Thymus (tissue), 14 donors: ENCODE measurements around the gene FASLG. TPM values are rescaled to one million over a fixed set of nuclear protein-coding genes. Genes with fewer than 3 reads are reported as not detected.
"Not testable (repeated sequence)": the region's sequence is repeated elsewhere in the genome, so short reads cannot be mapped to it uniquely, and the experiment has no call there.

Experiments
- DNase-seq, 9 donors: peaks; one replicate each; pipeline ENCODE4 v3.0.0-alpha.2; 2013; ENCODE audit warnings: low spot score in 9 of 9, low read depth in 6 of 9, missing footprints in 1 of 9
- H3K27ac ChIP-seq, 2 donors: one replicate each; pipeline ENCODE4 v1.5.1; 2013; ENCODE audit warnings: control low read depth in 1 of 2, low read depth in 1 of 2, low read length in 1 of 2, mild to moderate bottlenecking in 1 of 2, moderate library complexity in 1 of 2
- H3K27me3 ChIP-seq, 2 donors: one replicate each; pipeline ENCODE4 v1.5.1; 2013; ENCODE audit warnings: low read length in 1 of 2; ENCODE audit not compliant: control insufficient read depth in 2 of 2, insufficient read depth in 1 of 2
- H3K36me3 ChIP-seq, 2 donors: one replicate each; pipeline ENCODE4 v1.5.1; 2013; ENCODE audit warnings: low read length in 1 of 2, mild to moderate bottlenecking in 1 of 2, moderate library complexity in 1 of 2; ENCODE audit not compliant: control insufficient read depth in 2 of 2, insufficient read depth in 2 of 2
- H3K4me1 ChIP-seq, 2 donors: one replicate each; pipeline ENCODE4 v1.5.1; 2013; ENCODE audit warnings: low read length in 2 of 2; ENCODE audit not compliant: control insufficient read depth in 2 of 2, insufficient read depth in 2 of 2
- H3K4me3 ChIP-seq, 2 donors: one replicate each; pipeline ENCODE4 v1.5.1; 2013; ENCODE audit warnings: low read length in 2 of 2, control low read depth in 1 of 2, mild to moderate bottlenecking in 1 of 2
- H3K9me3 ChIP-seq, 2 donors: one replicate each; pipeline ENCODE4 v1.5.1; 2013; ENCODE audit warnings: low read length in 1 of 2, mild to moderate bottlenecking in 1 of 2; ENCODE audit not compliant: control insufficient read depth in 2 of 2, insufficient read depth in 1 of 2
- WGBS: extraction: QIAGEN DNeasy Blood & Tissue Kit; methylation state at CpG from one replicate; pipeline ENCODE4 v1.1.7; 2013; 5-methylcytosine and 5-hydroxymethylcytosine counted together
- long read RNA-seq, 10 donors: transcript quantifications; one replicate each; lab custom pipeline, GENCODE V29; 2026
- polyA plus RNA-seq: library from polyadenylated mRNA; stranded (reverse); fragments of 200-250 nt; gene quantifications from one replicate; pipeline ENCODE4 v1.2.3, GENCODE V29; 2013
- total RNA-seq: library from RNA; stranded (reverse); fragments of 120-200 nt; gene quantifications from one replicate; pipeline ENCODE4 v1.2.4, GENCODE V29; 2013
- donor health status: healthy.

The FASLG gene, protein sequence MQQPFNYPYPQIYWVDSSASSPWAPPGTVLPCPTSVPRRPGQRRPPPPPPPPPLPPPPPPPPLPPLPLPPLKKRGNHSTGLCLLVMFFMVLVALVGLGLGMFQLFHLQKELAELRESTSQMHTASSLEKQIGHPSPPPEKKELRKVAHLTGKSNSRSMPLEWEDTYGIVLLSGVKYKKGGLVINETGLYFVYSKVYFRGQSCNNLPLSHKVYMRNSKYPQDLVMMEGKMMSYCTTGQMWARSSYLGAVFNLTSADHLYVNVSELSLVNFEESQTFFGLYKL
- total RNA-seq (0.71 TPM), polyA plus RNA-seq (0.32 TPM)
- long read RNA-seq, donor 1, result 0 reads
- long read RNA-seq, donor 2, partial matches to known transcripts, result 0 of 1 reads
- long read RNA-seq, donor 2, other reads (novel, unspliced or antisense), result 0 of 1 reads
- long read RNA-seq, donor 3, partial matches to known transcripts, result 0 of 1 reads
- long read RNA-seq, donor 3, other reads (novel, unspliced or antisense), result 0 of 1 reads
- long read RNA-seq, donor 4, result 0 reads
- long read RNA-seq, donor 5, result 0 reads
- long read RNA-seq, donor 6, result 0 reads
- long read RNA-seq, donor 7, result 0 reads
- long read RNA-seq, donor 8, result 0 reads
- long read RNA-seq, donor 9, result 0 reads
- long read RNA-seq, donor 10, result 0 reads

DNA sequence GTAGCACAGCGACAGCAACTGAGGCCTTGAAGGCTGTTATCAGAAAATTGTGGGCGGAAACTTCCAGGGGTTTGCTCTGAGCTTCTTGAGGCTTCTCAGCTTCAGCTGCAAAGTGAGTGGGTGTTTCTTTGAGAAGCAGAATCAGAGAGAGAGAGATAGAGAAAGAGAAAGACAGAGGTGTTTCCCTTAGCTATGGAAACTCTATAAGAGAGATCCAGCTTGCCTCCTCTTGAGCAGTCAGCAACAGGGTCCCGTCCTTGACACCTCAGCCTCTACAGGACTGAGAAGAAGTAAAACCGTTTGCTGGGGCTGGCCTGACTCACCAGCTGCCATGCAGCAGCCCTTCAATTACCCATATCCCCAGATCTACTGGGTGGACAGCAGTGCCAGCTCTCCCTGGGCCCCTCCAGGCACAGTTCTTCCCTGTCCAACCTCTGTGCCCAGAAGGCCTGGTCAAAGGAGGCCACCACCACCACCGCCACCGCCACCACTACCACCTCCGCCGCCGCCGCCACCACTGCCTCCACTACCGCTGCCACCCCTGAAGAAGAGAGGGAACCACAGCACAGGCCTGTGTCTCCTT is at the start of gene FASLG:
FASLG (plus strand) TSS at position 233 of the 583 bp plus-strand sequence; CDS start at position 332, 99 bp downstream.
- peak in 2 of 9 donors; percentile 22 to 65 for DNase-seq
- Histone ChIP-seq H3K36me3 (no peaks in the 10 kb centered on the region), H3K27ac (no peak within 1 kb of the TSS), H3K4me3 (no peak within 1 kb of the TSS), H3K27me3 (peaks cover 0 to 25% of the 10 kb centered on the region in 2 donors), H3K9me3 (no peaks in the 10 kb centered on the region), H3K4me1 (peaks cover 2 to 13% of the 10 kb centered on the region in 2 donors)
- 89% methylated on average over 11 of the region's 11 CpGs for WGBS

DNA sequence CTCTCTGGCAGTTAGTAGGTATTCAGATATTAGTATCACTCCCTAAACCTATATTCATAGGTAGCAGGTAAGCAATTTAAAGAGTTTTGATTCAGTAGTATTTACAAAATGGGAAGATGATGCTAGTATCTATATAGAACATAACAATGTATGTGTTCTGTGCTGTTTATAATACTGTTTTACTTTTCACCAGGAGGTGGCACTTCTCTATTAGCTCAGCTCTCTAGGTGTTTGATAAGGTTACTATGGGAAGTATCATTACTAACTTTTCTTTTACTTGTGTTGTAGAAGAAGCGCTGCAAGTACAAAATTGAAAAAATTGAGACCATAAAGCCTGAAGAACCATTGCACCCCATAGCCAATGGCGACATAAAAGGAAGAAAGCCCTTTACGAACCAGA is 49.4 kb upstream of the FASLG start:
- WGBS, result 97% methylated on average over 3 of the region's 3 CpGs
- Histone ChIP-seq H3K4me3 (no peak overlapping the region), H3K27ac (no peak overlapping the region), H3K9me3 (no peaks in the 10 kb centered on the region), H3K36me3 (peaks cover 3 to 13% of the 10 kb centered on the region in 2 donors), H3K4me1 (no peaks in the 10 kb centered on the region), H3K27me3 (no peaks in the 10 kb centered on the region)
- DNase-seq, result peak in 3 of 9 donors; percentile 10 to 52 (median 19)

DNA sequence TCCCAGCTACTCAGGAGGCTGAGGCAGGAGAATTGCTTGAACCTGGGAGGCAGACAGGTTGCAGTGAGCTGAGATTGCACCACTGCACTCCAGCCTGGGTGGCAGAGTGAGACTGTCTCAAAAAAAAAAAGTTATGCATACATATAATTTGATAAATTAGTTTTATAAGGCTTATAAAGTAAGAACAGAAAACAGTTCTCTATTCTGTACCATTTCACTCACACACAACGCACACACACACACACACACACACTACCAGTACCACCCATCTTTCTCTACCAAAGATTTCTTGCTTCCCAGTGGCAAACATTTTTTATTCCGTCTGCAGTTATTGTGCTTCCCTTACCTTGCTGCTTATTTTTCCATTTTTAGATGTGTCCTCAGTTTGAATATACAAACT is 46.4 kb upstream of the FASLG start:
- DNase-seq, result no peak
- H3K4me3 ChIP-seq, result no peak overlapping the region
- no peaks in the 10 kb centered on the region for H3K27me3 ChIP-seq
- peaks cover 3 to 13% of the 10 kb centered on the region in 2 donors for H3K36me3 ChIP-seq
- no peak overlapping the region for H3K27ac ChIP-seq
- whole genome bisulfite sequencing, result 87% methylated on average over 2 of the region's 2 CpGs
- H3K9me3 ChIP-seq, result peaks cover 0 to 6% of the 10 kb centered on the region in 2 donors
- H3K4me1 ChIP-seq, result no peaks in the 10 kb centered on the region

DNA sequence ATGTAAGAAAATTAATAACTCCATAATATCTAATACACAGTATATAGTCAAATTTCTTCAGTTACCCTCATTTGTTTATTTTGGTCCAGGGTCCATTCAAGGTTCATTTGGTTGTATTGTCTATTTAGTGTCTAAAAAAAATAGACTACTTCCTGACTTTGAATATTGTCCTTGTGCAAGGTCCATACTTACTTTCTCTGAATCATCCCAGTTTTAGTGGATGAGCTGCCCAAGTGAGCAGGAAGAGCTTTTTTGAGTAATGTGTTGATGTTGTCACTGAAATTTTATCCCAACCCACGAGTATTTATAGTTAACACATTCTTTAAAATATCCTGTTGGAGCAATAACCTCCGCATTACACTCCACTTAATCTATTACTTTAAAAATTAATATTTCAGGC is 45.6 kb upstream of the FASLG start:
- 97% methylated on average over 2 of the region's 2 CpGs for WGBS
- no peaks in the 10 kb centered on the region for H3K4me1 ChIP-seq
- H3K36me3 ChIP-seq, result peaks cover 3 to 10% of the 10 kb centered on the region in 2 donors
- H3K4me3 ChIP-seq, result no peak overlapping the region
- H3K27ac ChIP-seq, result no peak overlapping the region
- no peaks in the 10 kb centered on the region for H3K27me3 ChIP-seq
- H3K9me3 ChIP-seq, result peaks cover 0 to 6% of the 10 kb centered on the region in 2 donors
- no peak for DNase-seq

DNA sequence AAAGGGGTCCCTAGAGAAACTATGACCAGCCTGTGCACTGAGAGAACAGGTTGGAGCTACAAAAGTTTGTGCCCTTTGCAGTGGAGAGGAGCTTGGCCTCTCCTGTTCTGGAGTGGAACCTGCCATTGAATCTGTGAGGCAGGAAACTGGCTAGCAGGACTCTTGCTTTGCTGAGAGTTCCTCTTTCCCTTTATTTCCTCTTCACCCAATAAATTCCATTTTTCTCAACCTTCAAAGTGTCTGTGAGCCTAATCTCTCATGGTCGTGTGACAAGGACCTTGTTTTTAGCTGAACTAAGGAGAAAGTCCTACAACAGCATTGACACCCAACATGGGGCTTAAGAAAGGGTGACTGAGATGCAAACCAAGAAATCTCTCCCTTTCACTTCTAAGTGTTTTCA is 42.7 kb upstream of the FASLG start:
- Histone ChIP-seq H3K4me3 (no peak overlapping the region), H3K36me3 (no peaks in the 10 kb centered on the region), H3K27me3 (no peaks in the 10 kb centered on the region), H3K9me3 (peaks cover 0 to 19% of the 10 kb centered on the region in 2 donors), H3K27ac (no peak overlapping the region), H3K4me1 (no peaks in the 10 kb centered on the region)
- 93% methylated on average over 1 of the region's 1 CpG for WGBS
- DNase-seq, result no peak

DNA sequence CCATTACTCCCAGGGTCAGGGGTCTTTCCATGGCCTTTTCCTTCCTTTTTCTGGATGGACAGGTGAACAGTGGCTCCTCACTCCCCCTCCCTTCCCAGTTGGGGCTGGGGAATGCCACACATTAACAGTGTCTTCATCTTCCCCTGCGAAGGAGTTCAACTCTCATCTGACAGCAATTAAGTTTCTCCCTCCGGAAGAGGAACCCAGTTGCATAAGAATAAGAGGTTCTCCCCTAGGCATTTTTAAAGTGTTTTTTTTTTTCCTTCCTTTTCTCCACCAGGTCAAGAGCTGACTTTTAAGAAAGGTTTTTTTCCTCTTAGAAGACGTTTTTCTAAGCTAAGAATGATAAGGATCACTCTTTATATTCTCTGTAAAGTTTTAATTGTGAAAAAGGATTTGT is 42.3 kb upstream of the FASLG start:
- WGBS, result 88% methylated on average over 3 of the region's 3 CpGs
- Histone ChIP-seq H3K4me1 (no peaks in the 10 kb centered on the region), H3K36me3 (no peaks in the 10 kb centered on the region), H3K4me3 (no peak overlapping the region), H3K27me3 (no peaks in the 10 kb centered on the region), H3K27ac (no peak overlapping the region), H3K9me3 (peaks cover 0 to 19% of the 10 kb centered on the region in 2 donors)
- DNase-seq, result no peak

DNA sequence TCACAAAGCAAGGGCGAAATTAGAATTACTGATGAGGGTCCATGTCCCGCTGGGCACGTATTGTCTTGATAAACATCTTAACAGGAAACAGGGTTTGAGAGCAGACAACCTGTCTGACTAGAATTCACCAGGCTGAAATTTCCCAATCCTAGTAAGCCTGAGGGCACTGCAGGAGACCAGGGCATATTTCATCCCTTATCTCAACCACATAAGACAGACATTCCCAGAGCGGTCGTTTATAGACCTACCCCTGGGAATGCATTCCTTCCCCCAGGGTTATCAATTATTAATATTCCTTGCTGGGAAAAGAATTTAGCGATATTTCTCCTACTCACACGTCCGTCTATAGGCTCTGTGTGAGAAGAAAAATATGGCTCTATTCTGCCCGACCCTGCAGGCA is 38.3 kb upstream of the FASLG start:
- not testable (repeated sequence) for H3K27me3 ChIP-seq, H3K27ac ChIP-seq, H3K36me3 ChIP-seq, DNase-seq, H3K4me3 ChIP-seq, H3K4me1 ChIP-seq
- H3K9me3 ChIP-seq, result peaks cover 0 to 19% of the 10 kb centered on the region in 2 donors
- 98% methylated on average over 9 of the region's 9 CpGs for WGBS

DNA sequence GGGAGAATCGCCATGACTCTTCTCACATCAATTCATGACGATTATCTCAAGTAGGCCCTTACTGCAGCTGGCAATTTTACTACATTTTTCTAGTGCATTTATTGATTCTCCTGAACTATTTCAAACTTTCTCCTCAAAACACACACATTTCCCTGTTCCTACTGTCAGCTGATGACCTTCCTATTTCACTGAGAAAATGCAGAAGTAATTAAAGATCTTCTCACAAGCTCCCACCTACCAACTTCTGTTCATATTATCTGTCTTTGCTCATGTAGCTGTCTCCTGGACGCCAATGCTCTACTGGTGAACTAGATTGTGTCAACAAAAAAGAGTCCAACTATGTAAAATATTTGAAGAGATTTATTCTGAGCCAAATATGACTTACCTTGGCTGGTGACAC is 36.4 kb upstream of the FASLG start:
- H3K27ac ChIP-seq, result no peak overlapping the region
- no peaks in the 10 kb centered on the region for H3K36me3 ChIP-seq
- 97% methylated on average over 3 of the region's 3 CpGs for WGBS

DNA sequence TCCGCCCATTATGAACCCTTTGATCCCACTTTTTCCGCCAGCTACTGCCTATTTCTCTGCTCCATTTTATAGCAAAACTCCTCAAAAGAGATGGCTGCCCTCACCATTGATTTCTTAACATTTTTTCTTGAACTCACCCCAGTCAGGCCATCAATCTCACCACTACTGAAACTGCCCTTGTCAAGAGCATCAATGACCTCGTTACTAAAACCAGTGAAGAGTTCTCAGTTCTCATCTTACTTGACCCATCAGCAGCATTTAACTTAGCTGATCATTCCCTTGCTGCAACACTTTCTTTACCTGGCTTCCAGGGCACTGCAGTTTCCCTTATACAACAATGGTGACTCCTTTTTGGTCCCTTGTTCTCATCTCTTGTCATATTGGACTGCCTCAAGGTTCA is 35.2 kb upstream of the FASLG start:
- 96% methylated on average over 3 of the region's 3 CpGs for WGBS
- no peaks in the 10 kb centered on the region for H3K36me3 ChIP-seq

More for the DNA sequence above, 36.4 kb upstream of the FASLG start:
- peaks cover 0 to 2% of the 10 kb centered on the region in 2 donors for H3K27me3 ChIP-seq
- H3K9me3 ChIP-seq, result peaks cover 0 to 13% of the 10 kb centered on the region in 2 donors
- DNase-seq, result no peak
- H3K4me3 ChIP-seq, result no peak overlapping the region
- H3K4me1 ChIP-seq, result no peaks in the 10 kb centered on the region

More for the DNA sequence above, 35.2 kb upstream of the FASLG start:
- Histone ChIP-seq H3K4me1 (peaks cover 0 to 3% of the 10 kb centered on the region in 2 donors), H3K27ac (no peak overlapping the region), H3K9me3 (peaks cover 0 to 13% of the 10 kb centered on the region in 2 donors), H3K4me3 (no peak overlapping the region), H3K27me3 (peaks cover 0 to 2% of the 10 kb centered on the region in 2 donors)
- DNase-seq, result no peak
